DOHH2 (cell line): Measurements from ENCODE around the gene BIRC3.

Experiments used
- EZH2phosphoT487 ChIP-seq: fragments of 200-600 bp; sonication (generic); IDR thresholded peaks from 2 replicates; pipeline ENCODE4 v1.6.1; 2017; ENCODE audit warnings: borderline replicate concordance, mild to moderate bottlenecking, antibody characterized with exemption, low read length, moderate library complexity, mixed read lengths
- TF ChIP-seq, protein P1 (sequence below): fragments of 200-600 bp; sonication (generic); IDR thresholded peaks from one replicate; pipeline ENCODE4 v1.5.1; 2014; ENCODE audit warnings: antibody characterized with exemption, mild to moderate bottlenecking, low read depth, low read length; ENCODE audit not compliant: poor library complexity, severe bottlenecking

DNA sequence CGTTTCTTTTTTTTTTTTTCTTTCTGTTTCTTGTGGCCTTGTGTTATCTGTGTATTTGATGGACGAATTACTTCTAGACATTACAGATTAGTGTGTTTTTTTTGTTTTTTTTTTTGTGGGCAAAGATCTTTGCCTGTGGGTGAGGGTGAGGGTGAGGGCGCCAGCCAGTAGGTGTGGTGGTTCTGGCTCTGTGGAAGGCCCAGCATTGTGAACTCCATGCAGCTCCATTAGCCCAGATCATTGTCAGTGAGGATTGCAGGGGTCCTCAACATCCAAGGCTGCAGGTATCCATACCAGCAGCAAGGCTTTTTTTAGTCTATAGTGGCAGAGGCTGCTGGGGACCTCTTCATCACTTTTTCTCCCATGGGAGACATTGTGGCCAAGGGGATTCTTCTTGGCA is 43.4 kb downstream of the BIRC3 start:
- TF ChIP-seq, protein P1, sequence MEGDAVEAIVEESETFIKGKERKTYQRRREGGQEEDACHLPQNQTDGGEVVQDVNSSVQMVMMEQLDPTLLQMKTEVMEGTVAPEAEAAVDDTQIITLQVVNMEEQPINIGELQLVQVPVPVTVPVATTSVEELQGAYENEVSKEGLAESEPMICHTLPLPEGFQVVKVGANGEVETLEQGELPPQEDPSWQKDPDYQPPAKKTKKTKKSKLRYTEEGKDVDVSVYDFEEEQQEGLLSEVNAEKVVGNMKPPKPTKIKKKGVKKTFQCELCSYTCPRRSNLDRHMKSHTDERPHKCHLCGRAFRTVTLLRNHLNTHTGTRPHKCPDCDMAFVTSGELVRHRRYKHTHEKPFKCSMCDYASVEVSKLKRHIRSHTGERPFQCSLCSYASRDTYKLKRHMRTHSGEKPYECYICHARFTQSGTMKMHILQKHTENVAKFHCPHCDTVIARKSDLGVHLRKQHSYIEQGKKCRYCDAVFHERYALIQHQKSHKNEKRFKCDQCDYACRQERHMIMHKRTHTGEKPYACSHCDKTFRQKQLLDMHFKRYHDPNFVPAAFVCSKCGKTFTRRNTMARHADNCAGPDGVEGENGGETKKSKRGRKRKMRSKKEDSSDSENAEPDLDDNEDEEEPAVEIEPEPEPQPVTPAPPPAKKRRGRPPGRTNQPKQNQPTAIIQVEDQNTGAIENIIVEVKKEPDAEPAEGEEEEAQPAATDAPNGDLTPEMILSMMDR, result no peak
- TF ChIP-seq EZH2phosphoT487, result no peak
